PC-3 (cell line): ENCODE measurements around the gene MTG1. TPM values are rescaled to one million over a fixed set of nuclear protein-coding genes. Genes with fewer than 3 reads are reported as not detected.

ENCODE experiments used
- ATAC-seq: fragments of 200-7000 bp; cut with Tn5 transposase; 2 replicates; pipeline ENCODE4 v1.9.1; 2020; ENCODE audit warnings: mild to moderate bottlenecking, moderate library complexity
- BruUV-seq: library from RNA; stranded (reverse); fragments of 400-500 nt; replicated peaks from 2 replicates; lab custom pipeline; 2021; lab: Mats Ljungman, UMichigan
- CTCF ChIA-PET: fragments of 300-600 bp; sonication (Branson Sonifier 250); formaldehyde crosslinking; loops from one replicate; lab custom pipeline; 2022; ENCODE audit warnings: antibody characterized with exemption; lab: Charles Lee
- POLR2A ChIA-PET: fragments of 300-600 bp; sonication (Branson Sonifier 250); formaldehyde crosslinking; loops from one replicate; lab custom pipeline; 2022; ENCODE audit warnings: antibody characterized with exemption; ENCODE audit not compliant: unreplicated experiment; lab: Charles Lee
- DNase-seq: peaks from one replicate; pipeline ENCODE4 v3.0.0-alpha.2; 2015
- H2AFZ ChIP-seq: fragments of 300-600 bp; sonication (generic); 2 replicates; pipeline ENCODE4 v1.6.0; 2016; ENCODE audit warnings: antibody characterized with exemption, low read length
- H3F3A ChIP-seq: fragments of 300-600 bp; sonication (generic); one replicate; pipeline ENCODE4 v1.6.0; 2017; ENCODE audit warnings: antibody characterized with exemption, low read length, control low read depth, mild to moderate bottlenecking; ENCODE audit not compliant: unreplicated experiment
- H3K27ac ChIP-seq: fragments of 300-600 bp; sonication (generic); 2 replicates; pipeline ENCODE4 v1.5.1; 2016; ENCODE audit warnings: mild to moderate bottlenecking, low read length
- H3K27me3 ChIP-seq: fragments of 300-600 bp; sonication (generic); 2 replicates; pipeline ENCODE4 v1.6.1; 2016; ENCODE audit warnings: low read length, mixed read lengths
- H3K36me3 ChIP-seq: fragments of 300-600 bp; sonication (generic); 2 replicates; pipeline ENCODE4 v1.6.1; 2016; ENCODE audit warnings: low read depth, mixed run types, low read length, mixed read lengths
- H3K4me1 ChIP-seq: fragments of 300-600 bp; sonication (generic); 2 replicates; pipeline ENCODE4 v1.5.1; 2016; ENCODE audit warnings: low read length; ENCODE audit not compliant: insufficient read depth
- H3K4me2 ChIP-seq: fragments of 300-600 bp; sonication (generic); 2 replicates; pipeline ENCODE4 v1.6.0; 2016; ENCODE audit warnings: low read length
- H3K4me3 ChIP-seq: fragments of 300-600 bp; sonication (generic); 2 replicates; pipeline ENCODE4 v1.5.1; 2016; ENCODE audit warnings: mild to moderate bottlenecking, low read length, mixed read lengths
- H3K79me2 ChIP-seq: fragments of 300-600 bp; sonication (generic); 2 replicates; pipeline ENCODE4 v1.6.1; 2017; ENCODE audit warnings: low read length, mixed read lengths
- H3K9ac ChIP-seq: fragments of 300-600 bp; sonication (generic); 2 replicates; pipeline ENCODE4 v1.6.0; 2016; ENCODE audit warnings: mild to moderate bottlenecking, low read length
- H3K9me2 ChIP-seq: fragments of 300-600 bp; sonication (generic); replicated peaks from 2 replicates; pipeline ENCODE4 v1.6.1; 2016; ENCODE audit warnings: mixed run types, low read length, mixed read lengths
- H3K9me3 ChIP-seq: fragments of 300-600 bp; sonication (generic); 2 replicates; pipeline ENCODE4 v1.6.1; 2016; ENCODE audit warnings: low read length, mixed read lengths
- H4K20me1 ChIP-seq: fragments of 300-600 bp; sonication (generic); 2 replicates; pipeline ENCODE4 v1.6.1; 2016; ENCODE audit warnings: low read length, mixed read lengths
- EZH2 ChIP-seq: fragments of 300-600 bp; sonication (generic); IDR thresholded peaks from one replicate; pipeline ENCODE4 v1.6.1; 2017; ENCODE audit warnings: antibody characterized with exemption, mild to moderate bottlenecking, low read length; ENCODE audit not compliant: unreplicated experiment
- EZH2phosphoT487 ChIP-seq: fragments of 300-600 bp; sonication (generic); IDR thresholded peaks from 2 replicates; pipeline ENCODE4 v1.6.1; 2018; ENCODE audit warnings: mild to moderate bottlenecking, antibody characterized with exemption, low read length, borderline replicate concordance
- intact Hi-C: fragments of 100-400 bp; cut with micrococcal nuclease; formaldehyde crosslinking; loops from 2 replicates; pipeline ENCODE4 v1.9.0; 2023
- total RNA-seq: library from RNA; depleted of rRNA; stranded (reverse); fragments of >200 nt; gene quantifications from 2 replicates; pipeline ENCODE4 v1.2.3, GENCODE V29; 2014
- TF ChIP-seq, protein P1 (sequence below): fragments of 300-600 bp; sonication (generic); conservative IDR thresholded peaks from 2 replicates; pipeline ENCODE4 v1.5.1; 2017; ENCODE audit warnings: antibody characterized with exemption, low read depth, mild to moderate bottlenecking, low read length

Gene MTG1
- total RNA-seq, 1 experiment from 2014 or later, result 39.4 TPM

DNA sequence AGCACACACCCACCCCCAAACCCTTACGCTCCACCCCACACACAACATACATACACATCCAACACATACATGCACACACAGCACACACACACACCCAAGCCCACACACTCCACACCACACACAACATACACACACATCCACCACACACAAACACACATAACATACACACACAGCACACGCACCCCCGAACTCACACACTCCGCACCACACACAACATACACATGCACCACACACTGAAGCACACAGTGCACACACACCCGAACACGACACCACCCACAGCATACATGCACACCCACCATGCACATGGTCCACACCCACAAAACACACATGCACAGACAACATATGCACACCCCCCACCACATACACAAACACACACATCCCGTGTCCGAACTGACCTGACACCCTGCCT is 44.8 kb upstream of the MTG1 start:
- Histone ChIP-seq H2AFZ (no peak overlapping the region), H4K20me1 (no peaks in the 10 kb centered on the region), H3K4me3 (no peak overlapping the region), H3F3A (no peaks in the 10 kb centered on the region), H3K36me3 (no peaks in the 10 kb centered on the region), H3K4me1 (no peaks in the 10 kb centered on the region), H3K9me3 (no peaks in the 10 kb centered on the region), H3K27me3 (no peaks in the 10 kb centered on the region), H3K27ac (no peak overlapping the region), H3K79me2 (no peaks in the 10 kb centered on the region), H3K4me2 (no peak overlapping the region), H3K9ac (no peak overlapping the region), H3K9me2 (no peaks in the 10 kb centered on the region)
- no TSS peak for BruUV-seq
- no peak for ATAC-seq
- CTCF ChIA-PET, result no interaction called here
- intact Hi-C loops, result no loop called here
- TF ChIP-seq, protein P1, sequence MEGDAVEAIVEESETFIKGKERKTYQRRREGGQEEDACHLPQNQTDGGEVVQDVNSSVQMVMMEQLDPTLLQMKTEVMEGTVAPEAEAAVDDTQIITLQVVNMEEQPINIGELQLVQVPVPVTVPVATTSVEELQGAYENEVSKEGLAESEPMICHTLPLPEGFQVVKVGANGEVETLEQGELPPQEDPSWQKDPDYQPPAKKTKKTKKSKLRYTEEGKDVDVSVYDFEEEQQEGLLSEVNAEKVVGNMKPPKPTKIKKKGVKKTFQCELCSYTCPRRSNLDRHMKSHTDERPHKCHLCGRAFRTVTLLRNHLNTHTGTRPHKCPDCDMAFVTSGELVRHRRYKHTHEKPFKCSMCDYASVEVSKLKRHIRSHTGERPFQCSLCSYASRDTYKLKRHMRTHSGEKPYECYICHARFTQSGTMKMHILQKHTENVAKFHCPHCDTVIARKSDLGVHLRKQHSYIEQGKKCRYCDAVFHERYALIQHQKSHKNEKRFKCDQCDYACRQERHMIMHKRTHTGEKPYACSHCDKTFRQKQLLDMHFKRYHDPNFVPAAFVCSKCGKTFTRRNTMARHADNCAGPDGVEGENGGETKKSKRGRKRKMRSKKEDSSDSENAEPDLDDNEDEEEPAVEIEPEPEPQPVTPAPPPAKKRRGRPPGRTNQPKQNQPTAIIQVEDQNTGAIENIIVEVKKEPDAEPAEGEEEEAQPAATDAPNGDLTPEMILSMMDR, result no peak
- no peak for TF ChIP-seq EZH2phosphoT487
- no peak for TF ChIP-seq EZH2
- no peak for DNase-seq
- POLR2A ChIA-PET, result no interaction called here

GRCh38 chr10:133349577-133350011 is 44.4 kb upstream of the MTG1 start:
- H3K9ac ChIP-seq, result no peak overlapping the region
- H3K4me2 ChIP-seq, result no peak overlapping the region
- POLR2A ChIA-PET, result no interaction called here
- H3K9me2 ChIP-seq, result no peaks in the 10 kb centered on the region
- DNase-seq, result no peak
- no peaks in the 10 kb centered on the region for H3K79me2 ChIP-seq
- BruUV-seq, result no TSS peak
- H4K20me1 ChIP-seq, result no peaks in the 10 kb centered on the region
- TF ChIP-seq EZH2 (no peak), EZH2phosphoT487 (no peak)
- TF ChIP-seq, protein P1, result no peak
- H3K4me1 ChIP-seq, result no peaks in the 10 kb centered on the region
- H3K27ac ChIP-seq, result no peak overlapping the region
- ATAC-seq, result no peak
- no peaks in the 10 kb centered on the region for H3K9me3 ChIP-seq
- H3K27me3 ChIP-seq, result no peaks in the 10 kb centered on the region
- H3F3A ChIP-seq, result no peaks in the 10 kb centered on the region
- H3K4me3 ChIP-seq, result no peak overlapping the region
- CTCF ChIA-PET, result no interaction called here
- no peak overlapping the region for H2AFZ ChIP-seq
- intact Hi-C loops, result no loop called here
- H3K36me3 ChIP-seq, result no peaks in the 10 kb centered on the region

DNA sequence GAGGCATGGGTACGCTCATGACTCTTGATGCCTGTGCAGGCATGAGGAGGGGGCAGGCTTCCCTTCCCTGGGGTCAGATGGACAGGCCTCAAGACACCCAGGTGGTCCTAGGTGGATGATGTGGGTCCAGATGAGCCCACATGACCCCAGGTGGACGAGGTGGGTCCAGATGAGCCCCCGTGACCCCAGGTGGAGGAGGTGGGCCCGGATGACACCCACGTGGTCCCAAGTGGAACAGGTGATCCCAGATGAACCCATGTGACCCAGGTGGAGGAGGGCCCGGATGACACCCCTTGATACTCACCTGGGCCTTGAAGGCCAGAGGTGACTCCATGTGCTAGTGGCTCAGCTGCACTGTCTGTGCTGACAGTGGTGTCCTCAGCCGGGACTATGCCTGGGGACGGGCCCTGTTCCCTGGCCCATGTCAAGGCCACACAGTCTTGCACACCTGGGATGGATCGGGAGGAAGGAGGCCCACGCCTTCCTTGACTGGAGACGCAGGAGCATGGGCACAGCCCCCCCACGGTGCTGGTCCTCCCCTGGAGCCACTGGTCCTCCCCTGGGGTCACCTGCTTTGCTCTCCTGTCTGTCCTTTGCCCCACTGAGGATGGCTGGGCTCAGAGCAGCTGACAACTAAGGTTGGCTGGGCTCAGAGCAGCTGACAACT is 43.5 kb upstream of the MTG1 start:
- CTCF ChIA-PET, result no interaction called here
- ATAC-seq (no peak; the same call in 1 of the 2 replicates), DNase-seq (no peak)
- H3F3A ChIP-seq, result no peaks in the 10 kb centered on the region
- intact Hi-C loops, result no loop called here
- H3K4me2 ChIP-seq, result no peak overlapping the region
- H3K9me3 ChIP-seq, result no peaks in the 10 kb centered on the region
- no peaks in the 10 kb centered on the region for H3K36me3 ChIP-seq
- no peak overlapping the region for H3K27ac ChIP-seq
- H3K27me3 ChIP-seq, result no peaks in the 10 kb centered on the region
- H2AFZ ChIP-seq, result no peak overlapping the region
- no peaks in the 10 kb centered on the region for H4K20me1 ChIP-seq
- no TSS peak for BruUV-seq
- no peak overlapping the region for H3K9ac ChIP-seq
- H3K9me2 ChIP-seq, result no peaks in the 10 kb centered on the region
- POLR2A ChIA-PET, result no interaction called here
- H3K79me2 ChIP-seq, result no peaks in the 10 kb centered on the region
- H3K4me1 ChIP-seq, result no peaks in the 10 kb centered on the region
- no peak overlapping the region for H3K4me3 ChIP-seq
- TF ChIP-seq, protein P1, result no peak
- TF ChIP-seq EZH2 (no peak), EZH2phosphoT487 (no peak)
